Activated CD4-positive, alpha-beta T cell treated with anti-CD3 and anti-CD28 coated beads for 48 hours (primary cell): ENCODE data around the gene MDFIC2.
"Not testable (repeated sequence)": the region's sequence is repeated elsewhere in the genome, so short reads cannot be mapped to it uniquely, and the experiment has no call there.

Source experiments
- DNase-seq: peaks from one replicate; pipeline ENCODE4 v3.0.0-alpha.2; 2020

The MDFIC2 gene

GRCh38 chr3:70250492-70250891, 61.9 kb downstream of the MDFIC2 start:
- no peak for DNase-seq

- DNase-seq: no peak
These were observed 62.8 kb downstream of the MDFIC2 start for GRCh38 chr3:70249509-70250160.

GRCh38 chr3:70248856-70249255, 63.6 kb downstream of the MDFIC2 start:
- no peak for DNase-seq

GRCh38 chr3:70247955-70248354, 64.5 kb downstream of the MDFIC2 start:
- DNase-seq: no peak

- DNase-seq: no peak
These were observed 66.5 kb downstream of the MDFIC2 start for GRCh38 chr3:70245746-70246525.

- no peak for DNase-seq
These were observed 68.0 kb downstream of the MDFIC2 start for GRCh38 chr3:70244422-70244821.

- no peak for DNase-seq
These were observed 70.0 kb downstream of the MDFIC2 start for GRCh38 chr3:70242297-70242882.

GRCh38 chr3:70233812-70234211, 78.6 kb downstream of the MDFIC2 start:
- no peak for DNase-seq

GRCh38 chr3:70233112-70233511, 79.3 kb downstream of the MDFIC2 start:
- DNase-seq: no peak

GRCh38 chr3:70231266-70231701, 81.2 kb downstream of the MDFIC2 start:
- no peak for DNase-seq

GRCh38 chr3:70227437-70227836, 85.0 kb downstream of the MDFIC2 start:
- no peak for DNase-seq

GRCh38 chr3:70225146-70225545, 87.3 kb downstream of the MDFIC2 start:
- DNase-seq: no peak

- DNase-seq: no peak
These were observed 88.1 kb downstream of the MDFIC2 start for GRCh38 chr3:70224337-70224736.

GRCh38 chr3:70218471-70218870, 94.0 kb downstream of the MDFIC2 start:
- DNase-seq: no peak

GRCh38 chr3:70211274-70211673, 101.2 kb downstream of the MDFIC2 start:
- not testable (repeated sequence) for DNase-seq

- no peak for DNase-seq
These were observed 110.5 kb downstream of the MDFIC2 start for GRCh38 chr3:70201975-70202374.

- DNase-seq: no peak
These were observed 122.5 kb downstream of the MDFIC2 start for GRCh38 chr3:70189884-70190473.

GRCh38 chr3:70186221-70186620, 126.2 kb downstream of the MDFIC2 start:
- no peak for DNase-seq

- DNase-seq: no peak
These were observed 126.8 kb downstream of the MDFIC2 start for GRCh38 chr3:70185661-70186060.

- no peak for DNase-seq
These were observed 128.5 kb downstream of the MDFIC2 start for GRCh38 chr3:70183781-70184504.

GRCh38 chr3:70182166-70182565, 130.3 kb downstream of the MDFIC2 start:
- no peak for DNase-seq

- DNase-seq: no peak
These were observed 131.8 kb downstream of the MDFIC2 start for GRCh38 chr3:70180664-70181063.

GRCh38 chr3:70179111-70179510, 133.3 kb downstream of the MDFIC2 start:
- DNase-seq: no peak
